ENCODE data around the gene ANGPTL4. TPM values are rescaled to one million over a fixed set of nuclear protein-coding genes. Genes with fewer than 3 reads are reported as not detected.
"Not testable (repeated sequence)": the region's sequence is repeated elsewhere in the genome, so short reads cannot be mapped to it uniquely, and the experiment has no call there.

Gene ANGPTL4
- total and polyA plus RNA-seq, 2 donors (not counting 1 experiment from before 2014, with no cell fraction given) = 1.7 to 6.6 TPM

DNA sequence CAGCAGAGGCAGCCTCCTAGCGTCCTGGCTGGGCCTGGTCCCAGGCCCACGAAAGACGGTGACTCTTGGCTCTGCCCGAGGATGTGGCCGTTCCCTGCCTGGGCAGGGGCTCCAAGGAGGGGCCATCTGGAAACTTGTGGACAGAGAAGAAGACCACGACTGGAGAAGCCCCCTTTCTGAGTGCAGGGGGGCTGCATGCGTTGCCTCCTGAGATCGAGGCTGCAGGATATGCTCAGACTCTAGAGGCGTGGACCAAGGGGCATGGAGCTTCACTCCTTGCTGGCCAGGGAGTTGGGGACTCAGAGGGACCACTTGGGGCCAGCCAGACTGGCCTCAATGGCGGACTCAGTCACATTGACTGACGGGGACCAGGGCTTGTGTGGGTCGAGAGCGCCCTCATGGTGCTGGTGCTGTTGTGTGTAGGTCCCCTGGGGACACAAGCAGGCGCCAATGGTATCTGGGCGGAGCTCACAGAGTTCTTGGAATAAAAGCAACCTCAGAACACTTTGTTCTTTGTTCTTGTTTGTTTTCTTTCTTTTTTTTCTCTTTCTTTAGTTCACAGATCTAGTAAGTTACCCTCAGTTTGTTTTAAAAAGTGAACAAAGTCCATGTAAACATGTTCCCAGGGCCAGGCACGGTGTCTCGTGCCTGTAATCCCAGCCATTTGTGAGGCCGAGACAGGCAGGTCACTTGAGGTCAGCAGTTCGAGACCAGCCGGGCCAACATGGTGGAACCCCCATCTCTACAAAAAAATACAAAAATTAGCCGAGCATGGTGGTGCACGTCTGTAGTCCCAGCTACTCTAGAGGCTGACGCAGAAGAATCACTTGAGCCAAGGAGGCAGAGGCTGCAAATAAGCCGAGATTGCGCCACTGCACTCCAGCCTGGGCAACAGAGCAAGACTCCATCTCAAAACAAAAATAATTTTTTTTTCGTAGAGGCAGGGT lies 10.2 kb downstream of the ANGPTL4 start:
- Histone ChIP-seq H3K4me1 (ENCODE audit: control insufficient read depth, extremely low read depth, insufficient read depth, low read length) (no peaks in the 10 kb centered on the region), H4K20me1 (ENCODE audit: control insufficient read depth, extremely low read depth, insufficient read depth, low read length) (no peaks in the 10 kb centered on the region), H3K4me2 (ENCODE audit: extremely low read depth, insufficient read depth, low read length) (no peak overlapping the region), H2AFZ (ENCODE audit: low read length) (no peak overlapping the region), H3K4me3 (replicated peaks in 1 of 4; ENCODE audit: control extremely low read depth in 1 of 4, insufficient read depth in 1 of 4, low read depth in 3 of 4, low read length in 4 of 4) (no peak overlapping the region), H3K79me2 (ENCODE audit: control insufficient read depth, insufficient read depth, low read length) (no peaks in the 10 kb centered on the region), H3K36me3 (ENCODE audit: control insufficient read depth, insufficient read depth, low read length) (peaks cover 4% of the 10 kb centered on the region), H3K27ac (ENCODE audit: insufficient read depth, low read length) (no peak overlapping the region), H3K27me3 (ENCODE audit: control insufficient read depth, insufficient read depth, low read length) (no peaks in the 10 kb centered on the region), H3K9ac (ENCODE audit: insufficient read depth, low read length) (no peak overlapping the region), H3K9me3 (ENCODE audit: control insufficient read depth, insufficient read depth, low read depth, low read length) (no peaks in the 10 kb centered on the region)
- no peak for DNase-seq (ENCODE audit: low read depth in 2 of 2)
- no peak for TF ChIP-seq CTCF (conservative IDR thresholded peaks at IDR 0.05 in 1 of 2, IDR thresholded peaks at IDR 0.05 in 1 of 2; ENCODE audit: low read depth in 1 of 2, low read length in 2 of 2)
- TF ChIP-seq EZH2 (IDR thresholded peaks at IDR 0.05; ENCODE audit: low read length, missing control alignments) = no peak

DNA sequence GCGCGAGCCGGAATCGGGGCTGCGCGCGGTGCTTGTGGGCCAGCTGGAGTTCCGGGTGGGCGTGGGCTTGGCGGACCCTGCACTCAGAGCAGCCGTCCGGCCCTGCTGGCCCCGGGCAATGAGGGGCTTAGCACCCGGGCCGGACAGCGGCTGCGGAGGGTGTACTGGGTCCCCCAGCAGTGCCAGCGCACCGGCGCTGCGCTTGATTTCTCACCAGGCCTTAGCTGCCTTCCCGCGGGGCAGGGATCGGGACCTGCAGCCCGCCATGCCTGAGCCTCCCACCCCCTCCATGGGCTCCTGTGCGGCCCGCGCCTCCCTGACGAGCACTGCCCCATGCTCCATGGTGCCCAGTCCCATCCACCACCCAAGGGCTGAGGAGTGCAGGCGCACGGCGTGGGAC lies 11.8 kb downstream of the ANGPTL4 start:
- H3K4me1 ChIP-seq (ENCODE audit: control insufficient read depth, extremely low read depth, insufficient read depth, low read length); H3K27ac ChIP-seq (ENCODE audit: insufficient read depth, low read length); H3K9ac ChIP-seq (ENCODE audit: insufficient read depth, low read length): not testable (repeated sequence)

DNA sequence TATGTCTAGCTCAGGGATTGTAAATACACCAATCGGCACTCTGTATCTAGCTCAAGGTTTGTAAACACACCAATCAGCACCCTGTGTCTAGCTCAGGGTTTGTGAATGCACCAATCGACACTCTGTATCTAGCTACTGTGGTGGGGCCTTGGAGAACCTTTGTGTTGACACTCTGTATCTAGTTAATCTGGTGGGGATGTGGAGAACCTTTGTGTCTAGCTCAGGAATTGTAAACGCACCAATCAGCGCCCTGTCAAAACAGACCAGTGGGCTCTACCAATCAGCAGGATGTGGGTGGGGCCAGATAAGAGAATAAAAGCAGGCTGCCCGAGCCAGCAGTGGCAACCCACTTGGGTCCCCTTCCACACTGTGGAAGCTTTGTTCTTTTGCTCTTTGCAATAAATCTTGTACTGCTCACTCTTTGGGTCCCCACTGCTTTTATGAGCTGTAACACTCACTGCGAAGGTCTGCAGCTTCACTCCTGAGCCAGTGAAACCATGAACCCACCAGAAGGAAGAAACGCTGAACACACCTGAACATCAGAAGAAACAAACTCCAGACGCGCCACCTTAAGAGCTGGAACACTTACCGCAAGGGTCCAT lies 12.5 kb downstream of the ANGPTL4 start:
- H4K20me1 ChIP-seq (ENCODE audit: control insufficient read depth, extremely low read depth, insufficient read depth, low read length) = not testable (repeated sequence)

More for the DNA sequence above, 11.8 kb downstream of the ANGPTL4 start:
- H3K4me3 ChIP-seq (replicated peaks in 1 of 4; ENCODE audit: control extremely low read depth in 1 of 4, insufficient read depth in 1 of 4, low read depth in 3 of 4, low read length in 4 of 4); H3K9me3 ChIP-seq (ENCODE audit: control insufficient read depth, insufficient read depth, low read depth, low read length); DNase-seq (ENCODE audit: low read depth in 2 of 2); H3K36me3 ChIP-seq (ENCODE audit: control insufficient read depth, insufficient read depth, low read length); H3K79me2 ChIP-seq (ENCODE audit: control insufficient read depth, insufficient read depth, low read length); H4K20me1 ChIP-seq (ENCODE audit: control insufficient read depth, extremely low read depth, insufficient read depth, low read length); H2AFZ ChIP-seq (ENCODE audit: low read length); H3K4me2 ChIP-seq (ENCODE audit: extremely low read depth, insufficient read depth, low read length); H3K27me3 ChIP-seq (ENCODE audit: control insufficient read depth, insufficient read depth, low read length): not testable (repeated sequence)

GRCh38 chr19:8377598-8377997 lies 13.6 kb downstream of the ANGPTL4 start:
- no peaks in the 10 kb centered on the region for H3K79me2 ChIP-seq (ENCODE audit: control insufficient read depth, insufficient read depth, low read length)
- H3K36me3 ChIP-seq (ENCODE audit: control insufficient read depth, insufficient read depth, low read length) = no peaks in the 10 kb centered on the region
- H4K20me1 ChIP-seq (ENCODE audit: control insufficient read depth, extremely low read depth, insufficient read depth, low read length) = no peaks in the 10 kb centered on the region
- no peaks in the 10 kb centered on the region for H3K4me1 ChIP-seq (ENCODE audit: control insufficient read depth, extremely low read depth, insufficient read depth, low read length)
- H3K4me2 ChIP-seq (ENCODE audit: extremely low read depth, insufficient read depth, low read length) = no peak overlapping the region
- DNase-seq (ENCODE audit: low read depth in 2 of 2) = no peak
- H3K27me3 ChIP-seq (ENCODE audit: control insufficient read depth, insufficient read depth, low read length) = no peaks in the 10 kb centered on the region
- no peak overlapping the region for H3K4me3 ChIP-seq (replicated peaks in 1 of 4; ENCODE audit: control extremely low read depth in 1 of 4, insufficient read depth in 1 of 4, low read depth in 3 of 4, low read length in 4 of 4)
- no peak overlapping the region for H3K9ac ChIP-seq (ENCODE audit: insufficient read depth, low read length)
- H3K27ac ChIP-seq (ENCODE audit: insufficient read depth, low read length) = no peak overlapping the region
- TF ChIP-seq CTCF (conservative IDR thresholded peaks at IDR 0.05 in 1 of 2, IDR thresholded peaks at IDR 0.05 in 1 of 2; ENCODE audit: low read depth in 1 of 2, low read length in 2 of 2) (no peak), EZH2 (IDR thresholded peaks at IDR 0.05; ENCODE audit: low read length, missing control alignments) (no peak)
- H2AFZ ChIP-seq (ENCODE audit: low read length) = no peak overlapping the region
- no peaks in the 10 kb centered on the region for H3K9me3 ChIP-seq (ENCODE audit: control insufficient read depth, insufficient read depth, low read depth, low read length)

More for the DNA sequence above, 12.5 kb downstream of the ANGPTL4 start:
- DNase-seq (ENCODE audit: low read depth in 2 of 2); H3K27me3 ChIP-seq (ENCODE audit: control insufficient read depth, insufficient read depth, low read length); H3K9me3 ChIP-seq (ENCODE audit: control insufficient read depth, insufficient read depth, low read depth, low read length); H3K36me3 ChIP-seq (ENCODE audit: control insufficient read depth, insufficient read depth, low read length); H2AFZ ChIP-seq (ENCODE audit: low read length); H3K4me2 ChIP-seq (ENCODE audit: extremely low read depth, insufficient read depth, low read length); H3K79me2 ChIP-seq (ENCODE audit: control insufficient read depth, insufficient read depth, low read length); H3K4me3 ChIP-seq (replicated peaks in 1 of 4; ENCODE audit: control extremely low read depth in 1 of 4, insufficient read depth in 1 of 4, low read depth in 3 of 4, low read length in 4 of 4); H3K9ac ChIP-seq (ENCODE audit: insufficient read depth, low read length); H3K4me1 ChIP-seq (ENCODE audit: control insufficient read depth, extremely low read depth, insufficient read depth, low read length); H3K27ac ChIP-seq (ENCODE audit: insufficient read depth, low read length): not testable (repeated sequence)

- not testable (repeated sequence) for H3K9ac ChIP-seq (ENCODE audit: insufficient read depth, low read length); H3K4me1 ChIP-seq (ENCODE audit: control insufficient read depth, extremely low read depth, insufficient read depth, low read length); H3K4me2 ChIP-seq (ENCODE audit: extremely low read depth, insufficient read depth, low read length); H3K9me3 ChIP-seq (ENCODE audit: control insufficient read depth, insufficient read depth, low read depth, low read length); H3K4me3 ChIP-seq (replicated peaks in 1 of 4; ENCODE audit: control extremely low read depth in 1 of 4, insufficient read depth in 1 of 4, low read depth in 3 of 4, low read length in 4 of 4); H4K20me1 ChIP-seq (ENCODE audit: control insufficient read depth, extremely low read depth, insufficient read depth, low read length); H3K79me2 ChIP-seq (ENCODE audit: control insufficient read depth, insufficient read depth, low read length); H3K27ac ChIP-seq (ENCODE audit: insufficient read depth, low read length); H2AFZ ChIP-seq (ENCODE audit: low read length); H3K27me3 ChIP-seq (ENCODE audit: control insufficient read depth, insufficient read depth, low read length); DNase-seq (ENCODE audit: low read depth in 2 of 2); H3K36me3 ChIP-seq (ENCODE audit: control insufficient read depth, insufficient read depth, low read length)
Measured at GRCh38 chr19:8379156-8379891, 15.4 kb downstream of the ANGPTL4 start.
